ENCODE data around the gene LRRC23. TPM values are rescaled to one million over a fixed set of nuclear protein-coding genes. Genes with fewer than 3 reads are reported as not detected.

LRRC23 gene
- polyA plus RNA-seq, 1 of the 3 experiments (the other 2 are of a cell fraction), result 11.9 TPM

- TF ChIP-seq CTCF (IDR thresholded peaks at IDR 0.05) (peak; percentile 88), CHD2 (IDR thresholded peaks at IDR 0.05; ENCODE audit: low read length, partially characterized antibody) (peak; percentile 98), NFIC (IDR thresholded peaks at IDR 0.05; ENCODE audit: borderline replicate concordance) (no peak), MEF2A (IDR thresholded peaks at IDR 0.05; ENCODE audit: borderline replicate concordance, low read depth) (no peak), YY1 (IDR thresholded peaks at IDR 0.05; ENCODE audit: low read depth) (peak; percentile 74; the same call in 1 of the 2 replicates), TCF12 (IDR thresholded peaks at IDR 0.05) (peak; percentile 26; the same call in 1 of the 2 replicates), RXRA (IDR thresholded peaks at IDR 0.05; ENCODE audit: borderline replicate concordance, low read depth) (no peak), MAX (IDR thresholded peaks at IDR 0.05; ENCODE audit: low read depth) (peak; percentile 89), FOXJ3 (CRISPR knock-in tag; IDR thresholded peaks at IDR 0.05) (no peak), GABPA (IDR thresholded peaks at IDR 0.05; ENCODE audit: low read depth) (peak; percentile 81), MXI1 (IDR thresholded peaks at IDR 0.05; ENCODE audit: low read depth, low read length) (peak; percentile 92), RAD21 (IDR thresholded peaks at IDR 0.05; ENCODE audit: low read length) (peak; percentile 53)
Observed at GRCh38 chr12:6937481-6938352, 33.1 kb downstream of the LRRC23 start (continued).

- no peaks in the 10 kb centered on the region for H3K9me3 ChIP-seq
- peaks cover 53 to 60% of the 10 kb centered on the region in 2 experiments for H3K36me3 ChIP-seq (replicated peaks in 1 of 2; ENCODE audit: control insufficient read depth in 1 of 2, insufficient read depth in 2 of 2, low read length in 1 of 2)
- peak; percentile 14 for DNase-seq
- peak overlapping the region; percentile 29; the same call in 1 of the 2 replicates for H3K4me2 ChIP-seq
- peaks cover 67% of the 10 kb centered on the region for H3F3A ChIP-seq (replicated peaks; ENCODE audit: insufficient read depth)
- peak overlapping the region in 1 of 2 experiments; percentile 65 for H3K27ac ChIP-seq (ENCODE audit: low read depth in 2 of 2, low read length in 1 of 2)
- H3K4me1 ChIP-seq (ENCODE audit: control insufficient read depth in 1 of 2, insufficient read depth in 2 of 2, low read depth in 1 of 2, low read length in 1 of 2), result peaks cover 0 to 22% of the 10 kb centered on the region in 2 experiments; a peak in 2 of 4 replicates
- no peaks in the 10 kb centered on the region for H3K9me2 ChIP-seq
- POLR2A ChIA-PET, result interaction anchor here (0.7 to 1.6 kb wide), 12 partner anchors 10 to 87 kb away, joined by 3 to 15 read pairs (median 4); partner anchors contain the start of genes ATN1, ENO2, SPSB2 and USP5
- 85% methylated on average over 26 of the region's 32 CpGs for WGBS (ENCODE audit: low lambda C conversion rate)
- TF ChIP-seq USF1 (IDR thresholded peaks at IDR 0.05; ENCODE audit: borderline replicate concordance, low read depth) (no peak), IRF3 (IDR thresholded peaks at IDR 0.05; ENCODE audit: low read depth, low read length) (no peak), REST (IDR thresholded peaks at IDR 0.05; ENCODE audit: low read depth, low read length) (no peak), MAX (IDR thresholded peaks at IDR 0.05; ENCODE audit: low read depth) (no peak), TEAD4 (IDR thresholded peaks at IDR 0.05; ENCODE audit: borderline replicate concordance, insufficient read depth) (no peak), TAF1 (IDR thresholded peaks at IDR 0.05; ENCODE audit: borderline replicate concordance, low read depth, low read length) (no peak), POLR2AphosphoS5 (IDR thresholded peaks at IDR 0.05; ENCODE audit: low read depth, low read length) (peak; percentile 47; the same call in 1 of the 2 replicates), FOSL2 (IDR thresholded peaks at IDR 0.05; ENCODE audit: borderline replicate concordance, low read depth) (no peak)
- H3K4me3 ChIP-seq (ENCODE audit: low read depth in 2 of 2, low read length in 1 of 2), result peak overlapping the region; percentile 53 to 66; a peak in 2 of 4 replicates
- peaks cover 39% of the 10 kb centered on the region for H3K79me2 ChIP-seq (ENCODE audit: insufficient read depth)
- H3K27me3 ChIP-seq (ENCODE audit: insufficient read depth), result no peaks in the 10 kb centered on the region
- peaks cover 8% of the 10 kb centered on the region for H4K20me1 ChIP-seq (ENCODE audit: insufficient read depth)
- 0 out of 2 replicates have a peak overlapping the region, but pooled peaks have one; percentile 17 for H3K9ac ChIP-seq
- H2AFZ ChIP-seq (ENCODE audit: low read depth), result no peak overlapping the region
- CTCF ChIA-PET, result interaction anchor here (0.6 to 9.2 kb wide), 14 partner anchors 8 to 185 kb away, joined by 3 to 134 read pairs (median 4); partner anchors contain the start of genes ENO2, MLF2, SPSB2 and TPI1
Observed at GRCh38 chr12:6938353-6939190, 34.0 kb downstream of the LRRC23 start.
